MM.1S (cell line): ENCODE data around the gene PLD3.

ENCODE experiments used
- EZH2 ChIP-seq: fragments of 300-600 bp; sonication (generic); optimal IDR thresholded peaks from 2 replicates; pipeline ENCODE3; 2017; ENCODE audit warnings: low read depth, mild to moderate bottlenecking, antibody characterized with exemption, low read length, mixed read lengths
- EZH2phosphoT487 ChIP-seq: fragments of 300-600 bp; sonication (generic); IDR thresholded peaks from 2 replicates; pipeline ENCODE4 v1.6.1; 2018; ENCODE audit warnings: antibody characterized with exemption, low read length
- TF ChIP-seq, protein P1 (sequence below): fragments of 300-600 bp; sonication (generic); IDR thresholded peaks from 2 replicates; pipeline ENCODE4 v1.5.1; 2016; ENCODE audit warnings: antibody characterized with exemption, low read length, mixed read lengths

GRCh38 chr19:40421993-40422747, 73.7 kb downstream of the PLD3 start:
- TF ChIP-seq, protein P1, sequence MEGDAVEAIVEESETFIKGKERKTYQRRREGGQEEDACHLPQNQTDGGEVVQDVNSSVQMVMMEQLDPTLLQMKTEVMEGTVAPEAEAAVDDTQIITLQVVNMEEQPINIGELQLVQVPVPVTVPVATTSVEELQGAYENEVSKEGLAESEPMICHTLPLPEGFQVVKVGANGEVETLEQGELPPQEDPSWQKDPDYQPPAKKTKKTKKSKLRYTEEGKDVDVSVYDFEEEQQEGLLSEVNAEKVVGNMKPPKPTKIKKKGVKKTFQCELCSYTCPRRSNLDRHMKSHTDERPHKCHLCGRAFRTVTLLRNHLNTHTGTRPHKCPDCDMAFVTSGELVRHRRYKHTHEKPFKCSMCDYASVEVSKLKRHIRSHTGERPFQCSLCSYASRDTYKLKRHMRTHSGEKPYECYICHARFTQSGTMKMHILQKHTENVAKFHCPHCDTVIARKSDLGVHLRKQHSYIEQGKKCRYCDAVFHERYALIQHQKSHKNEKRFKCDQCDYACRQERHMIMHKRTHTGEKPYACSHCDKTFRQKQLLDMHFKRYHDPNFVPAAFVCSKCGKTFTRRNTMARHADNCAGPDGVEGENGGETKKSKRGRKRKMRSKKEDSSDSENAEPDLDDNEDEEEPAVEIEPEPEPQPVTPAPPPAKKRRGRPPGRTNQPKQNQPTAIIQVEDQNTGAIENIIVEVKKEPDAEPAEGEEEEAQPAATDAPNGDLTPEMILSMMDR, result no peak
- TF ChIP-seq EZH2phosphoT487 (no peak), EZH2 (no peak)
